Uterus (tissue), 2 donors: ENCODE results near the gene STXBP5.

ENCODE experiments used
- CTCF ChIP-seq, 4 experiments: fragments of 200-600 bp in 2 of 4; fragments of 450-650 bp in 2 of 4; sonication (generic) in 2 of 4; IDR thresholded peaks; one replicate each; pipeline ENCODE4 v1.5.1; 2016 to 2019; ENCODE audit warnings: antibody characterized with exemption in 4 of 4, mild to moderate bottlenecking in 2 of 4, moderate library complexity in 1 of 4
- POLR2A ChIP-seq, 2 donors: fragments of 450-650 bp; IDR thresholded peaks; one replicate each; pipeline ENCODE4 v1.6.1; 2016; ENCODE audit warnings: antibody characterized with exemption in 2 of 2, mild to moderate bottlenecking in 1 of 2, moderate library complexity in 1 of 2

DNA sequence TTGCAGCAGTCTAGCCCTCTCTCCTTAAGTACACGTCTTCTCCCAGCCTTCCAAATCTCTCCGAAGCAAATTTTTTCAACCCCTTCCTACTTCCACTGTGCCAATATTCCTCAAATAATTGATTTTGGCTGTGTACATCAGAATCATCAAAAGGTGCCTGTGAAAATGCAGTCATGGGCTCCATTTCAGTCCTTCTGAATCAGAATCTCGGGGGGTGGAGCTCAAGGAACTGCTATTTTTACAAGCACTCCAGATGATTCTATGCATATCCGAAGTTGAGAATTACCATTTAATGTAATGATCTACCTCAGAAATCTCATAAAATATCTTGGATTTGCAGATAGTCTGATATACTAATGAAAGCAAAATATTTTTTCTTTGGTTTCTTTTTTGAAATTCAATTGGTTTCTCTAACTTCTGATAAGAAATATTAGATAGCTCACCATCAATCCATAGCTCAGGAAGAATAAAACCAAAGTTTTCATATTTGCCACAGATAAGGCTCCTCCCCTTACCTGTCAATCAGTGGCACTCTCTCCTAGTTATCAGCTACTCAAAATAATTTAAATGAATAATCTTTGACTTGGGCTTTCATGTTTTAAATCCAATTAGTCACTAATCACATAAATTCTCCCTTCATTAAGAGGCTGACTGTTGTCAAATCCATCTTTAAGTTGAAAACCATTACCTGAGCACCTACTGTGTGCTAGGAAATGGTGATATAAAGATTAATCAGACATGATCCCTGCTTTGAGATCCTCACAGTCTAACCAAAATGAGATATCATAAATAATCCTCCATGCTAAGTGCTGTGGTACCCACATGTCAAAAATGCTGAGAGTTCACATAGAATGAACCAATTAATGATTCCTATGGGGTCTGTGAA is 36.4 kb upstream of the STXBP5 start:
- TF ChIP-seq POLR2A (IDR thresholded peaks at IDR 0.05) = no peak
- TF ChIP-seq CTCF (IDR thresholded peaks at IDR 0.05) = no peak
